Panc1 (cell line): ENCODE results near the gene RIMBP2. TPM values are rescaled to one million over a fixed set of nuclear protein-coding genes. Genes with fewer than 3 reads are reported as not detected.

ENCODE experiments used
- ATAC-seq: fragments of 200-7000 bp; cut with Tn5 transposase; 2 replicates; pipeline ENCODE4 v1.9.1; 2020; ENCODE audit warnings: mild to moderate bottlenecking, moderate library complexity
- BruUV-seq: library from RNA; stranded (reverse); fragments of 400-500 nt; replicated peaks from 2 replicates; lab custom pipeline; 2021; lab: Mats Ljungman, UMichigan
- CTCF ChIA-PET: fragments of 300-600 bp; sonication (Branson Sonifier 250); formaldehyde crosslinking; loops from one replicate; lab custom pipeline; 2022; ENCODE audit warnings: antibody characterized with exemption; lab: Charles Lee
- POLR2A ChIA-PET: fragments of 300-600 bp; sonication (Branson Sonifier 250); formaldehyde crosslinking; loops from one replicate; lab custom pipeline; 2022; ENCODE audit warnings: antibody characterized with exemption; lab: Charles Lee
- DNase-seq: peaks from one replicate; pipeline ENCODE4 v3.0.0-alpha.2; 2010; ENCODE audit warnings: low read depth, low spot score
- H3K27ac ChIP-seq: 2 replicates; pipeline ENCODE4 v1.5.1; 2011; ENCODE audit warnings: mild to moderate bottlenecking, low read length, inconsistent platforms
- H3K27me3 ChIP-seq: fragments of 200-500 bp; sonication (Bioruptor generic); 2 replicates; pipeline ENCODE4 v1.6.0; 2014; ENCODE audit warnings: low read length, inconsistent platforms; ENCODE audit not compliant: control insufficient read depth, insufficient read depth
- H3K36me3 ChIP-seq: fragments of 200-500 bp; sonication (Bioruptor generic); 2 replicates; pipeline ENCODE4 v1.5.1; 2014; ENCODE audit warnings: inconsistent platforms, mild to moderate bottlenecking, low read length, moderate library complexity; ENCODE audit not compliant: control insufficient read depth, insufficient read depth
- H3K4me1 ChIP-seq: 2 replicates; pipeline ENCODE4 v1.5.1; 2011; ENCODE audit warnings: inconsistent platforms, mild to moderate bottlenecking, low read length, moderate library complexity; ENCODE audit not compliant: control insufficient read depth, insufficient read depth
- H3K4me3 ChIP-seq, 2 experiments: 2 replicates each; pipeline ENCODE4 v1.5.1; 2011 to 2012; ENCODE audit warnings: low read depth in 2 of 2, low read length in 2 of 2, mild to moderate bottlenecking in 2 of 2, inconsistent platforms in 1 of 2, moderate library complexity in 1 of 2
- H3K9me3 ChIP-seq: fragments of 200-500 bp; sonication (Bioruptor generic); 2 replicates; pipeline ENCODE4 v1.5.1; 2014; ENCODE audit warnings: low read depth, mild to moderate bottlenecking, inconsistent platforms, low read length, moderate library complexity; ENCODE audit not compliant: control insufficient read depth, insufficient read depth
- POLR2AphosphoS5 ChIP-seq: IDR thresholded peaks from 2 replicates; pipeline ENCODE4 v1.6.1; 2012; ENCODE audit warnings: mild to moderate bottlenecking, low read depth, low read length, moderate library complexity
- SIN3A ChIP-seq: IDR thresholded peaks from 2 replicates; pipeline ENCODE4 v1.6.1; 2012; ENCODE audit warnings: low read depth, mild to moderate bottlenecking, low read length, moderate library complexity, borderline replicate concordance; ENCODE audit not compliant: insufficient read depth
- TCF7L2 ChIP-seq: IDR thresholded peaks from 2 replicates; pipeline ENCODE4 v1.6.1; 2011; ENCODE audit warnings: mild to moderate bottlenecking, low read depth, low read length, inconsistent platforms
- in situ Hi-C: cut with HindIII; loops from 2 replicates; pipeline ENCODE4 v1.10.0; 2016; ENCODE audit warnings: low sequenced_read_pairs, low pct_unique_long_range_greater_than_20kb
- intact Hi-C: fragments of 100-400 bp; cut with micrococcal nuclease; formaldehyde crosslinking; loops from one replicate; pipeline ENCODE4 v1.10.0; 2022; ENCODE audit not compliant: unreplicated experiment
- total RNA-seq: library from RNA; stranded (reverse); gene quantifications from one replicate; pipeline ENCODE4 v1.2.1, GENCODE V29; 2021; ENCODE audit not compliant: unreplicated experiment
- TF ChIP-seq, protein P1 (sequence below), 2 experiments: IDR thresholded peaks; 2 replicates each; pipeline ENCODE4 v1.6.1; 2011 to 2012; ENCODE audit warnings: low read depth in 2 of 2, control low read depth in 1 of 2, low read length in 1 of 2, mild to moderate bottlenecking in 1 of 2, moderate library complexity in 1 of 2; ENCODE audit not compliant: insufficient read depth in 1 of 2
- TF ChIP-seq, protein P2 (sequence below): fragments of 450-650 bp; IDR thresholded peaks from 2 replicates; pipeline ENCODE4 v1.5.1; 2017; ENCODE audit warnings: mild to moderate bottlenecking

RIMBP2 gene
- total RNA-seq, 1 experiment from 2014 or later, result not detected

DNA sequence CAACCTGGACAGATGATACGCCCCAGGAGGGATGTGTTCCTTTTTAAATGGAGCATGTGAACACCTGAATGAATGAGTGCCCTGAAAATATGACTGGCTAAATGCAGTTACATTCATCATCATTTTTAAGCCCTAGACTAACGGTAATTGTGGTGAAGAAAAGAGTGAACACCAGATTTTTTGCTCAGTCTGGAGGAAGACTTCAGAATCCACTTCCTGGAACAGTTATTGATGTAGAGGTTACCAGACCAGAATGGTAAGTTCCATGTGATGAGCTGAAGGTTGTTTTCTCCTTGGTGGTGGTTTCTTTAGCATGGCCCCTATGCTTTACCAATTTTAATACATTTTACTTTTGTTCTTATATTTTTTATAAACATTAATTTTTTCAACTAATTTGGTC lies 349.1 kb downstream of the RIMBP2 start:
- no peaks in the 10 kb centered on the region for H3K36me3 ChIP-seq
- CTCF ChIA-PET, result no interaction called here
- ATAC-seq, result no peak
- peaks cover 13% of the 10 kb centered on the region for H3K27me3 ChIP-seq
- POLR2A ChIA-PET, result no interaction called here
- BruUV-seq, result no TSS peak
- no peak overlapping the region for H3K4me3 ChIP-seq
- no peaks in the 10 kb centered on the region for H3K9me3 ChIP-seq
- TF ChIP-seq SIN3A (no peak), POLR2AphosphoS5 (no peak), TCF7L2 (no peak)
- TF ChIP-seq, protein P1, sequence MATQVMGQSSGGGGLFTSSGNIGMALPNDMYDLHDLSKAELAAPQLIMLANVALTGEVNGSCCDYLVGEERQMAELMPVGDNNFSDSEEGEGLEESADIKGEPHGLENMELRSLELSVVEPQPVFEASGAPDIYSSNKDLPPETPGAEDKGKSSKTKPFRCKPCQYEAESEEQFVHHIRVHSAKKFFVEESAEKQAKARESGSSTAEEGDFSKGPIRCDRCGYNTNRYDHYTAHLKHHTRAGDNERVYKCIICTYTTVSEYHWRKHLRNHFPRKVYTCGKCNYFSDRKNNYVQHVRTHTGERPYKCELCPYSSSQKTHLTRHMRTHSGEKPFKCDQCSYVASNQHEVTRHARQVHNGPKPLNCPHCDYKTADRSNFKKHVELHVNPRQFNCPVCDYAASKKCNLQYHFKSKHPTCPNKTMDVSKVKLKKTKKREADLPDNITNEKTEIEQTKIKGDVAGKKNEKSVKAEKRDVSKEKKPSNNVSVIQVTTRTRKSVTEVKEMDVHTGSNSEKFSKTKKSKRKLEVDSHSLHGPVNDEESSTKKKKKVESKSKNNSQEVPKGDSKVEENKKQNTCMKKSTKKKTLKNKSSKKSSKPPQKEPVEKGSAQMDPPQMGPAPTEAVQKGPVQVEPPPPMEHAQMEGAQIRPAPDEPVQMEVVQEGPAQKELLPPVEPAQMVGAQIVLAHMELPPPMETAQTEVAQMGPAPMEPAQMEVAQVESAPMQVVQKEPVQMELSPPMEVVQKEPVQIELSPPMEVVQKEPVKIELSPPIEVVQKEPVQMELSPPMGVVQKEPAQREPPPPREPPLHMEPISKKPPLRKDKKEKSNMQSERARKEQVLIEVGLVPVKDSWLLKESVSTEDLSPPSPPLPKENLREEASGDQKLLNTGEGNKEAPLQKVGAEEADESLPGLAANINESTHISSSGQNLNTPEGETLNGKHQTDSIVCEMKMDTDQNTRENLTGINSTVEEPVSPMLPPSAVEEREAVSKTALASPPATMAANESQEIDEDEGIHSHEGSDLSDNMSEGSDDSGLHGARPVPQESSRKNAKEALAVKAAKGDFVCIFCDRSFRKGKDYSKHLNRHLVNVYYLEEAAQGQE (IDR thresholded peaks at IDR 0.05; ENCODE audit: insufficient read depth in 1 of 2, low read depth in 2 of 2, low read length in 1 of 2), result no peak
- TF ChIP-seq, protein P2, sequence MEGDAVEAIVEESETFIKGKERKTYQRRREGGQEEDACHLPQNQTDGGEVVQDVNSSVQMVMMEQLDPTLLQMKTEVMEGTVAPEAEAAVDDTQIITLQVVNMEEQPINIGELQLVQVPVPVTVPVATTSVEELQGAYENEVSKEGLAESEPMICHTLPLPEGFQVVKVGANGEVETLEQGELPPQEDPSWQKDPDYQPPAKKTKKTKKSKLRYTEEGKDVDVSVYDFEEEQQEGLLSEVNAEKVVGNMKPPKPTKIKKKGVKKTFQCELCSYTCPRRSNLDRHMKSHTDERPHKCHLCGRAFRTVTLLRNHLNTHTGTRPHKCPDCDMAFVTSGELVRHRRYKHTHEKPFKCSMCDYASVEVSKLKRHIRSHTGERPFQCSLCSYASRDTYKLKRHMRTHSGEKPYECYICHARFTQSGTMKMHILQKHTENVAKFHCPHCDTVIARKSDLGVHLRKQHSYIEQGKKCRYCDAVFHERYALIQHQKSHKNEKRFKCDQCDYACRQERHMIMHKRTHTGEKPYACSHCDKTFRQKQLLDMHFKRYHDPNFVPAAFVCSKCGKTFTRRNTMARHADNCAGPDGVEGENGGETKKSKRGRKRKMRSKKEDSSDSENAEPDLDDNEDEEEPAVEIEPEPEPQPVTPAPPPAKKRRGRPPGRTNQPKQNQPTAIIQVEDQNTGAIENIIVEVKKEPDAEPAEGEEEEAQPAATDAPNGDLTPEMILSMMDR, result no peak
- no peak for DNase-seq
- intact Hi-C loops (no loop called here), in situ Hi-C loops (no loop called here)
- no peak overlapping the region for H3K27ac ChIP-seq
- H3K4me1 ChIP-seq, result no peaks in the 10 kb centered on the region

DNA sequence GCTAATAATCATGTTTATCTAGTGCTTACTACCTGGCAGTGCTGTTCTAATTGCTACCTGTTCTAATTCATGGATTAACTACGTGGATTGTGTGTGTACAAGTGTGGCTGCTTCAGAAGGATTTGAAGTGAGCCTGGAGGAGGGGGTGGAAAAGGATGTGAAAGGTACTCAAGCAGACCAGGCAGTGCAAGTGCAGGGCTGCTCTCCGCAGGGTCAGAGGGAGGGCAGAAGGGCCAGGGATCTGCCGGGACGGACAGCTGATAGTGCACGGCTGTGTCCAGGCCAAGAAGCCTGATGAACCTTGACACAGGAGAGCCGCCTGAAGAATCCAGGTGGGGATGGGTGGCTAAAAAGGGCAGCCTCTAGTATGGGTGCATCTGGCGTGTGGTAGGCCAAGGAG lies 349.9 kb downstream of the RIMBP2 start:
- ChIA-PET POLR2A (no interaction called here), CTCF (no interaction called here)
- H3K27ac ChIP-seq, result no peak overlapping the region
- no peak overlapping the region for H3K4me3 ChIP-seq
- intact Hi-C loops (no loop called here), in situ Hi-C loops (no loop called here)
- peaks cover 9% of the 10 kb centered on the region for H3K27me3 ChIP-seq
- no peaks in the 10 kb centered on the region for H3K36me3 ChIP-seq
- no TSS peak for BruUV-seq
- DNase-seq (no peak), ATAC-seq (no peak)
- no peaks in the 10 kb centered on the region for H3K4me1 ChIP-seq
- TF ChIP-seq TCF7L2 (no peak), SIN3A (no peak), POLR2AphosphoS5 (no peak)
- TF ChIP-seq, protein P2, result no peak
- TF ChIP-seq, protein P1 (IDR thresholded peaks at IDR 0.05; ENCODE audit: insufficient read depth in 1 of 2, low read depth in 2 of 2, low read length in 1 of 2), result no peak
- no peaks in the 10 kb centered on the region for H3K9me3 ChIP-seq
